ENCODE data around the gene TBX21. TPM values are rescaled to one million over a fixed set of nuclear protein-coding genes. Genes with fewer than 3 reads are reported as not detected.

The TBX21 gene
- total RNA-seq, 2 donors from 2014 or later = not detected

- Mint-ChIP-seq H3K4me1 (peaks cover 5% of the 10 kb centered on the region), H3K4me3 (no peak overlapping the region), H3K9me3 (no peaks in the 10 kb centered on the region), H3K27me3 (ENCODE audit: insufficient read depth) (peaks cover 1% of the 10 kb centered on the region), H3K36me3 (ENCODE audit: low read depth) (peaks cover 22% of the 10 kb centered on the region), H3K27ac (no peak overlapping the region)
- Histone ChIP-seq H3K36me3 (ENCODE audit: control insufficient read depth, insufficient read depth, low read length) (peaks cover 11% of the 10 kb centered on the region), H3K9me3 (ENCODE audit: control insufficient read depth, low read length) (no peaks in the 10 kb centered on the region), H3K4me3 (ENCODE audit: low read length) (no peak overlapping the region), H3K9ac (ENCODE audit: extremely low read depth, low read length, poor library complexity, severe bottlenecking) (no peak overlapping the region), H3K4me1 (ENCODE audit: control insufficient read depth, insufficient read depth, low read length) (no peaks in the 10 kb centered on the region), H3K27me3 (ENCODE audit: control insufficient read depth, insufficient read depth, low read length, poor library complexity, severe bottlenecking) (no peaks in the 10 kb centered on the region), H3K27ac (ENCODE audit: low read depth, low read length) (no peak overlapping the region)
- 94 to 100% methylated on average over 2 to 4 of the region's 4 CpGs for WGBS, 2 experiments (ENCODE audit: insufficient coverage in 1 of 2, insufficient read length in 1 of 2)
- no peak for TF ChIP-seq CTCF (conservative IDR thresholded peaks at IDR 0.05)
- DNase-seq = no peak
These were observed 33.5 kb upstream of the TBX21 start for GRCh38 chr17:47699536-47699840.

- H3K27me3 ChIP-seq (ENCODE audit: control insufficient read depth, insufficient read depth, low read length, poor library complexity, severe bottlenecking) = no peaks in the 10 kb centered on the region
- H3K4me1 ChIP-seq (ENCODE audit: control insufficient read depth, insufficient read depth, low read length) = no peaks in the 10 kb centered on the region
- Mint-ChIP-seq H3K9me3 (no peaks in the 10 kb centered on the region), H3K36me3 (ENCODE audit: low read depth) (peaks cover 22% of the 10 kb centered on the region), H3K4me1 (peaks cover 13% of the 10 kb centered on the region), H3K4me3 (no peak overlapping the region), H3K27ac (no peak overlapping the region), H3K27me3 (ENCODE audit: insufficient read depth) (no peaks in the 10 kb centered on the region)
- no peak for TF ChIP-seq CTCF (conservative IDR thresholded peaks at IDR 0.05)
- no peak for DNase-seq
- H3K9me3 ChIP-seq (ENCODE audit: control insufficient read depth, low read length) = no peaks in the 10 kb centered on the region
- no peak overlapping the region for H3K27ac ChIP-seq (ENCODE audit: low read depth, low read length)
- no peak overlapping the region for H3K9ac ChIP-seq (ENCODE audit: extremely low read depth, low read length, poor library complexity, severe bottlenecking)
- H3K36me3 ChIP-seq (ENCODE audit: control insufficient read depth, insufficient read depth, low read length) = peaks cover 17% of the 10 kb centered on the region
- 90 to 94% methylated on average over 2 to 13 of the region's 13 CpGs for WGBS, 2 experiments (ENCODE audit: insufficient coverage in 1 of 2, insufficient read length in 1 of 2)
- no peak overlapping the region for H3K4me3 ChIP-seq (ENCODE audit: low read length)
These were observed 32.3 kb upstream of the TBX21 start for GRCh38 chr17:47700471-47701449.

- no peak for TF ChIP-seq CTCF (conservative IDR thresholded peaks at IDR 0.05)
- Histone ChIP-seq H3K27me3 (ENCODE audit: control insufficient read depth, insufficient read depth, low read length, poor library complexity, severe bottlenecking) (no peaks in the 10 kb centered on the region), H3K4me1 (ENCODE audit: control insufficient read depth, insufficient read depth, low read length) (peaks cover 5% of the 10 kb centered on the region), H3K9me3 (ENCODE audit: control insufficient read depth, low read length) (no peaks in the 10 kb centered on the region), H3K36me3 (ENCODE audit: control insufficient read depth, insufficient read depth, low read length) (peaks cover 14% of the 10 kb centered on the region), H3K27ac (ENCODE audit: low read depth, low read length) (no peak overlapping the region), H3K9ac (ENCODE audit: extremely low read depth, low read length, poor library complexity, severe bottlenecking) (no peak overlapping the region), H3K4me3 (ENCODE audit: low read length) (no peak overlapping the region)
- H3K27ac Mint-ChIP-seq = no peak overlapping the region
- peaks cover 22% of the 10 kb centered on the region for H3K4me1 Mint-ChIP-seq
- H3K27me3 Mint-ChIP-seq (ENCODE audit: insufficient read depth) = peaks cover 1% of the 10 kb centered on the region
- peaks cover 22% of the 10 kb centered on the region for H3K36me3 Mint-ChIP-seq (ENCODE audit: low read depth)
- WGBS, 2 experiments (ENCODE audit: insufficient coverage in 1 of 2, insufficient read length in 1 of 2) = 82 to 89% methylated on average over 4 of the region's 4 CpGs
- DNase-seq = peak; percentile 80
- no peaks in the 10 kb centered on the region for H3K9me3 Mint-ChIP-seq
- no peak overlapping the region for H3K4me3 Mint-ChIP-seq
These were observed 31.4 kb upstream of the TBX21 start for GRCh38 chr17:47701608-47702007.

Data from endodermal cell (in vitro differentiated cells).